Daoy (cell line): Measurements from ENCODE around the gene ACAA2. TPM values are rescaled to one million over a fixed set of nuclear protein-coding genes. Genes with fewer than 3 reads are reported as not detected.

ENCODE experiments used
- DNase-seq: peaks from one replicate; pipeline ENCODE4 v3.0.0-alpha.2; 2015; ENCODE audit warnings: low read depth
- total RNA-seq: library from RNA; depleted of rRNA; stranded (reverse); fragments of >200 nt; shearing (Covaris generic); gene quantifications from 2 replicates; pipeline ENCODE4 v1.2.3, GENCODE V29; 2014; rRNA removed

The ACAA2 gene
- 75.4 and 93.8 TPM in 2 replicates for total RNA-seq

DNA sequence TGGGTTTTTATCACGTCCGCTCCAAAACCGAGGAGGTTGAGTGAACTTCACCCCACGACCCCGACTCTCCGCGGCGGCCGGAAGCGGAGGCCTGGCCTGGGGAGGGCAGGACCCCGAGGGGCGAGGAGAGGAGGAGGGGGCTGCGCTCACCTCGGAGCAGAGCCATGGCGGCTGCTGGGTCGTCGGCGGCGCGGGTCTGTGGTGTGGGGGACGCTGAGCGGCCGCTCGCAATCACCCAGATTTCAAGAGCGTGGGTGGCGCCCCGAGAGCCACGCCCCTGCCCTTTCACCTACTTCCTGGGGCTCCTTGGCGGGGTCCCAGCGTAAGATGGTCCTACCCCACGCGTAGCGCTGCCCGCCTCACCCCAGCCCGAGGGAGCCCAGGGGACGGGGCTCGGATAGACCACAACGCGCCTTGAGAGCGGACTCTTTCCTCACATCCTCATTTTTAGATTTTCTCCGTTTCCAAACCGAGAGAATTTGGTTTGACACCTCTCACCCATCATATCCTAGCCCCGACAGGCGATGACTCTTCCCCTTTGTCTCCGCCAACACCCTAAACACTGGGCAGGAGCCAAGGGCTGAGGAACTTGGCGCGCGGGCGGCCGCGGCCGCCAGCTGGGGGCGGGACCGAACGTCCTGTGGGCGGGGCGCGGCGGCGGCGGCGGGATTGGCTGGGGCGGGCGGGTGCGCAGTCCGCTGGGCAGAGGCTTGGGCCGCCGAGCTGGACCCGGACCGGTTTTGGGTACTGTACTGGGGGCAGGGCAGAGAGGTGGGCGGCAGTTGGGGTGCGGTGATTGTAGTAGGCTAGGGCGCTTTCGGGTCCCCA, at the start of gene ACAA2:
Gene ACAA2, minus strand, starts transcription at position 215 of the 828 bp plus-strand sequence. Its CDS starts 49 bp downstream, at position 166.
- peak; percentile 91 for DNase-seq

DNA sequence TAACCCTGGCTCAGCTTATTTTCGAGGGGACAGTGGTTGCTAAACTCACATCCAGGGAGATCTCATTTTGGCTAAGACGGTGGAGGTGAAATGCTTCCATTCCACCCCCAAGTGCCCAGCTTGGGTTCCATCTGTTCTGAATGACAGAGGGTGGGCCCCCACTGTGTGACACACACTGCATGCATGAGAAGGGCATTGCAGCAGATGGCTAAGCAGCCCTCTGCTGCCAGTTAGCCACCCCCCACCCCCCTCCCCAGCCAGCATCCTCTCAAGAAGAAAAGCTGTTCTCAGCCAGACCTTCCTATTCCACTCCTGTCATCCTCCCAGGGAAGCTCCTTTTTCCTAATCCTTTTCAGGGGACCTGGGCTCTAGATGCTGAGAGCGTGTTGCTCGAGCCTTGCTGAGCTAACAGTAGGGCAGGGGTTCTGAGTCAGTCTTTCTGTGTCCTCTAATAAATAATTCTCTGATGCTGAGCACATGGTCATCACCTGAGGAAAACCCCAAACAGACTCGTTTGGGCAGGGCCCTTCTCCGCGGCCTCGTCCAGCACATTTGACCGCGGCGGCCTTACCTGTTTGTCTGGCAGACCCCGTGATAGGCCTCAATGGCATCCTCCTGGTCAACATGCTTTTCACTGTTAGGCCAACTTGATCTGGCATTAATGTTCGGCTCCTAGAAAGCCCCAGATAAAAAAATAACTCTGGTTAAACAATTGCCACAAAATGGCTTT, 49.5 kb upstream of the ACAA2 start:
- DNase-seq: no peak

GRCh38 chr18:49861659-49862058, 48.3 kb upstream of the ACAA2 start:
- DNase-seq: no peak

- DNase-seq: no peak
Observed at GRCh38 chr18:49859725-49860124, 46.4 kb upstream of the ACAA2 start.

- no peak for DNase-seq
Observed at GRCh38 chr18:49859021-49859359, 45.7 kb upstream of the ACAA2 start.

DNA sequence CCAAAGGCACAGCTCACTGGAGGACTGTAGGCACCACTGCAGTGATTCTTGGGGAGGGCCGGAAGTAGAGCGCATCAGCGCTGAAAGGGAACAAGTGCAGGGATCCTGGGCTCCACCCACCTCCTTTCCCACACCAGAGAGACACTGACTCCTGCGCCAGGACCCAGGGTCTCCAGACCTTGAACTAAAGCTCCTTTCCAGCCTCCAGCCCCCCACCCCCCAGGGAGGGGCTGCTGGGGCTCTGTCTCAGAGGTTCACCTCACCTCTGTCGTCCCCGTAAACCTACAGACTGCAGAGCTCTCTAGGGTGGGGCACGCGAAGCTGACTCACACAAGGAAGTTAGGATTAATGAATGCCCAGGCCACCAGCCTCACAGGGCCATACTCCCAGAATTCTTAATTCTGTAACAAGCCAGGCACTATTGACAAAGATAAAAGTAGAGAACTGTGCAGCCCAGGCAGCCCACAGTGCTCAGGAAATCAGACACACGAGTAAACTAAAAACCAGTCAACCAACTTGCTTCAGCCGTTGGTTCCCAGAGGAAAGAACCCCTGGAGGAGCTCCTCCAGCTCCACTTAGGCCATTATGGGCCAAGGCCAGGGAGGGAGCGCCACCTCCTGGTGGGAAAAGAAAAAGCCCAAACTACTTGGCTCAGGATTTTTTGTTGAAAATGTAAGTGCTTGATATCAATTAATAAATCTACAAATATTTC, 45.1 kb upstream of the ACAA2 start:
- peak; percentile 69 for DNase-seq

DNA sequence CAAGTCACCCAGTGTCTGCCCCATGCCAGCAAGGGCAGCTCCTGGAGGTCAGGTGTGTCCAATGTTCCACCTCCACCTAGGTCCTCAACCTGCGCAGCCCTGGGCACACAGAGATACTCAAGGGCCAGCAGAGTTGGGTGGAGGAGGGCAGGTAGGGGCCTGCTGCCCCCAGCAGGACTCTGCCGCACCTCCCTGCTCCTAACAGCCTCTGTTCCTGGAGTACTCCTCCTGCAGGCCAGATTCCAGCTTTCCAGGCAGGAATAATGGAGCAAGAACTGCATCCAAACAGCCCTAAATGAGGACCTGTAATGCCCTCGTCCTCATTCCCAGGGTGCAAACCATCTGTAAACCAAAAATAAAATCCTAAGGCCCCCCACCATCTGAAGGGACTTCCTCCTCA, 44.4 kb upstream of the ACAA2 start:
- DNase-seq: no peak

- no peak for DNase-seq
Observed at GRCh38 chr18:49856496-49856895, 43.2 kb upstream of the ACAA2 start.

GRCh38 chr18:49855711-49856415, 42.5 kb upstream of the ACAA2 start:
- no peak for DNase-seq

DNA sequence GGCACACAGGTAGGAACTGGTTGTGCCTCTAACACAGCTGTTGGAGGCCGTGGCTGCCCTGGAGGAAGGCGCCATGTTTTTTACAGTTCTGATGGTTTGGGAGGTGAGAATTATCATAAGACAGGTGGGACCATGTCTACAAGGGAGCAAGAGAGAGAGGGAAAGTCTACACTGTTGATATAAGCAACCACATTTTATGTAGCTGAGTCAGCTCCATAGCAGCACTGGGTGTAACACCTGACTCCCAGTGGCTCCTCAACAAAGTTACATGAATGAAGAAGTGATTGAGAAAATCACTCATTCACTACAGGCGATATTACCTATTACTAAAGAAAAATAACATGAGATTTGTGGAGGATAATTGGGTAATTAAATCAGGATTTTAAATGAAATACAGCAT, 41.3 kb upstream of the ACAA2 start:
- DNase-seq: no peak

- no peak for DNase-seq
Observed at GRCh38 chr18:49853436-49853835, 40.1 kb upstream of the ACAA2 start.

DNA sequence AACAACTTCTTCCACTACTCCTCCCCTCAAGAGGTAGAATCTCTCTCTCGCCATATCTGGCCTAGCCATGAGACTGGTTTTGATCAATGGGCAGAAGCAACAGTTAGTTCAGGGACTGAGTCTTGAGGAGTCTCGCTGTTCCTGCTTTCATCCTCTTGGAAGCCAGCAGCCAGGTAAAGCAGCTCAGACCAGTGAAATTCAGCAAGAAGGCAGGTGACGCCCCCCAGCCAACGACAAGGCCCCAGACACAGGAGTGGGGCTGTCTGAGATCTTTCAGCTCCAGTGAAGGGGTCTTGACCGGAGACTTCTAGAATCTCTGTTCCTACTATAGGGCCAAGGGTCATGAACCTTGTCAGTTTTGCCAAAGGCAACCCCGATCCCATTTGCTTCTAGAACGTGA, 39.7 kb upstream of the ACAA2 start:
- DNase-seq: no peak

DNA sequence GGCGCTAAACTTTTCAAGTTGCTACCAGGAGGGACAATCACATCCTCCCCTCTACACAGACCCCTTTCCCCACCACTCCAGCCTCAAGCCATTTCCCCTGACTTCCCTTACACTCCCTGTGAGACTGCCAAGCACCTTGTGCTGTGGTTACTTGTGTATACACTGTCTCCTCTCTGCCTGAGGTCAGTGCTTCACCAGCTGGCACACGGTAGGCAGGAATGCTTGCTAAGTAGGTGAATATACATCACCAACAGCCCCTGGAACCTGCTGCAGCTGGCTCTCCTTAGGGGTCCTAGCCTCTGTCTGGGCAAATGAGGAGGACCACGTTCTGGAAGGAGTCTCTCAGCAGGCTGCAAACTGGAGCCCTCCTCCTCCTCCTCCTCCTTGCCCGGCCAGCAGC, 38.3 kb upstream of the ACAA2 start:
- no peak for DNase-seq

DNA sequence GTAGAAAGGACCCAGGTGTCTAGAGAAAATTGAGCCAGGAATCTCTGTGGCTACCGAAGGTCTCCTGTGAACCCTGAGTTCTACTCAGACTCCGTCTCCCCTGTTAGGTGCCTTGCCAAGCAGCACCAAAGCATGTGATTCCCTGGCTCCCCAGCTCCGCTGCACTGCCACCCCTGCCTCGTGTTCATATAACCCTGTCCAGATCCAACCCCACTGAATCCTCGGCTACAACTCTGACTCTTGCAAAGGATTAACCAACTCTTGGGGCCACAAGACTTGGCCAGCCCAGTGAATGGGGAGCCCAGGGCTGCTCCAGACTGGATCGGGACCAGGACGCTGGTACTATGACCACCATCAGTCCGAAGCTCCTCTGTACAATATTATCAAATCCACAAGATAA, 37.3 kb upstream of the ACAA2 start:
- DNase-seq: no peak

DNA sequence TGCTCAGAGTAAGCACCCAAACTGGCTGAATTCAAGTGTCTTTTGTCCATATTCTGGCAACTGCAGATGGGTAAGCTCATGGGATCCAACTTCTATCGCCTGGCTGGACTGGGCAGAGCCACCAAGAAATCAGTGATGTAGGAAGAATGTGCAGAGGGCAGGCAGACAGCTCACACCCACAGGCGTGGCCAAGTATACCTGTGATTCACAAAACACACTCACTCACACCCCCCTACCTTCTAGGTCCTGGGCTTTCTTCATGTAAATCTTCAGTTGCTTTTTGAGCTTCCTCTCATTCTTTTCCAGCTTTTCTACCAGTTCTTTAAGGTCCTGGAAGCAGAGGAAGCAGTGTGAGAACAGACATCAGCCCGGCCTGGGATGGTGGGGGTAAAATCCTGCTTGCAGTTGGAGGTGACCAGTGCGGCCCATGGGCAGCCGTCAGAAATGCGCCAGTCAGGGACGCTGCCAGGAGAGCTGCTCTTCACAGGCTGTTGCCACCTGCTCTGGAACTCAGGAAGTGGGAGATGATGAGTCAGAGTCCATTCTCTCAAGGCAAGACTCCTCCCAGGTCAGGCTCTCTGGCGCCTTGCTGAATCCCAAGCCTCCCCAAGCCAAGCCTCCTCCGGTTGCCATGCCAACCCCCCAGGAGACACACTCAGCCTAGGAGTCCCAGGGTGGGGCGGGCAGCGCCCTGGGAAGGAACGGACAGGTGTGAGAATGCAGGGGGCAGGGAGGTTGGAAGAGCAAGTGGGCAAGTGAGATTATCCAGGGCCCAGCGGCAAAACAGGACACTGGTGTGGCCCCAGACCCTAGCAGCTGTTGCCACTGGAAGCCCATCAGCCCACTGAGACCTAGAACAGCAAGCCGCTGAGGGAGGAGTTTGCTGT, 36.2 kb upstream of the ACAA2 start:
- DNase-seq: peak; percentile 94

GRCh38 chr18:49848115-49848514, 34.8 kb upstream of the ACAA2 start:
- no peak for DNase-seq

- DNase-seq: no peak
Observed at GRCh38 chr18:49847524-49847923, 34.2 kb upstream of the ACAA2 start.

DNA sequence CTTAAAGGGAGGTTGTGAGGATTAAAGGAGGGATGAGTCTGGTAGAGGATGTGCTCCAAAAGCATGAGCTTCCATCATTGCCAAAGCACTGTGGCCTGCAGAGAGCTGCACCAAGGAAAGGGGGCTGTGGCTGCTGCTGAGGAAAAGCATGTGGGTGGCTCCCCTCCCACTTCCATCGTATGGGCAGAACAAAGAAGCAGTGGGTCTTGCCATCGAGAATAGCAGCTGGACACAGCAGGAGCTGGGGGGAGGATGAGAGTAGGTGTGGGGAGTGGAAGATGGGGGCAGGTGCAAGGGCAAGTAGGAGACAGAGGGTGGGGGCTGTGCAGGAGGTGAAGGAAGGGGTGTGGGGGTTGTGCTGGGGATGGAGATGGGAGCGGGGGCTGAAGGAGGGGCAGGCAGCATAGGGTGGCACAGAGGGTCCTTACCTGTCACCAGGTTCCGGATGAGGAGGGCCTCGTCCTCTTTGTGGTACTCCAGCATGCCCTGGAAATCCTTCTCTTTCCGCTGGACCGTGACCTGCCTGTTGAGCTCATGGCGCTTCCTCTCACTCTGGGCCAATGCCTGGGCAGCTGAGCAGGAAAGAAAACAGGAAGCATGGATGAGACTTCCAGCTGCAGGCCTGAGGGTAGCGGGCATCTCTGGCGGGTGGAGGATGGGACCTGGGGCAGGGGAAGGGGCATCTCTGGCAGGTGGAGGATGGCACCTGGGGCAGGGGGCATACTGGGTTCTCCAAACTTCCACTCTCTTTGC, 33.6 kb upstream of the ACAA2 start:
- no peak for DNase-seq

DNA sequence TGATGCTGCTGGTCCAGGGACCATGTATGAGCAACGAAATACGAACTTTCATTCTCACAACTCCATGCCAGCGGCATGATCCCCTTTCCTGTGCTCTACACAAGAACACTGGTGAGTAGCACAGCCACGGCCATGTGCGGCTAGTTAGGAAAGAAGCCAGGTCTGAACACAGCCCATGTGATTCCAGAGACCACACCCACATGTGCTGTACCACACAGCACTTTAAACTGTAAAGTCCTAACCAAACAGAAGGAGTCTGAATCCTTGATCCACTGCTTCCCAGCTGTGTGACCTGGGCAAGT, 33.0 kb upstream of the ACAA2 start:
- peak; percentile 17 for DNase-seq

- DNase-seq: no peak
Observed at GRCh38 chr18:49845629-49846360, 32.5 kb upstream of the ACAA2 start.
